ENCODE measurements around the gene UBL4A. TPM values are rescaled to one million over a fixed set of nuclear protein-coding genes. Genes with fewer than 3 reads are reported as not detected.

The UBL4A gene
- total and polyA plus RNA-seq, 2 of the 13 experiments (the other 11 are each of a cell fraction or from before 2014, with no cell fraction given): 16.8 to 25.5 TPM

- no peak for TF ChIP-seq FIP1L1 (IDR thresholded peaks at IDR 0.05; ENCODE audit: borderline replicate concordance, insufficient read depth, low read depth, low read length)
- no peak for TF ChIP-seq TIGD3 (CRISPR knock-in tag; IDR thresholded peaks at IDR 0.05; ENCODE audit: borderline replicate concordance)
- TF ChIP-seq NFIC (IDR thresholded peaks at IDR 0.05; ENCODE audit: low read length): no peak
- TF ChIP-seq ZNF672 (CRISPR knock-in tag; IDR thresholded peaks at IDR 0.05): no peak
- no peak for TF ChIP-seq ZSCAN20 (CRISPR knock-in tag; IDR thresholded peaks at IDR 0.05; ENCODE audit: borderline replicate concordance)
- TF ChIP-seq CHD2 (IDR thresholded peaks at IDR 0.05; ENCODE audit: low read depth, low read length): no peak
- TF ChIP-seq ZNF530 (CRISPR knock-in tag; IDR thresholded peaks at IDR 0.05; ENCODE audit: low read depth): no peak
- TF ChIP-seq NFIB (CRISPR knock-in tag; IDR thresholded peaks at IDR 0.05; ENCODE audit: borderline replicate concordance): no peak
- TF ChIP-seq ZNF501 (CRISPR knock-in tag; IDR thresholded peaks at IDR 0.05): no peak
- TF ChIP-seq ZFY (CRISPR knock-in tag; IDR thresholded peaks at IDR 0.05): no peak
- TF ChIP-seq ZNF3 (CRISPR knock-in tag; IDR thresholded peaks at IDR 0.05): no peak
- no peak for TF ChIP-seq SETDB1 (CRISPR knock-in tag; IDR thresholded peaks at IDR 0.05; ENCODE audit: borderline replicate concordance)
- TF ChIP-seq ZNF350 (CRISPR knock-in tag; IDR thresholded peaks at IDR 0.05; ENCODE audit: borderline replicate concordance, low read depth): no peak
- no peak for TF ChIP-seq MLX (CRISPR knock-in tag; IDR thresholded peaks at IDR 0.05)
Measured at GRCh38 chrX:154463611-154464220, 22.7 kb downstream of the UBL4A start (continued).
